Stimulated activated CD4-positive, alpha-beta T cell treated with anti-CD3 and anti-CD28 coated beads, Interleukin-1b, Interleukin-23, amount 100 ng/mL, for 1 hour (primary cell): ENCODE data around the gene ATXN1.
A peak's percentile ranks its signal among the peaks of the same experiment; 100 is the strongest.

Experiments
- DNase-seq, 2 donors: peaks; one replicate each; pipeline ENCODE4 v3.0.0-alpha.2; 2020; ENCODE audit warnings: low read depth in 2 of 2

ATXN1 gene

GRCh38 chr6:16498957-16499356, 262.3 kb downstream of the ATXN1 start:
- DNase-seq, result no peak

- no peak for DNase-seq
These were observed 263.0 kb downstream of the ATXN1 start for GRCh38 chr6:16498237-16498636.

GRCh38 chr6:16496991-16497801, 264.1 kb downstream of the ATXN1 start:
- no peak for DNase-seq

GRCh38 chr6:16496210-16496609, 265.1 kb downstream of the ATXN1 start:
- no peak for DNase-seq

GRCh38 chr6:16494793-16495192, 266.5 kb downstream of the ATXN1 start:
- no peak for DNase-seq

DNA sequence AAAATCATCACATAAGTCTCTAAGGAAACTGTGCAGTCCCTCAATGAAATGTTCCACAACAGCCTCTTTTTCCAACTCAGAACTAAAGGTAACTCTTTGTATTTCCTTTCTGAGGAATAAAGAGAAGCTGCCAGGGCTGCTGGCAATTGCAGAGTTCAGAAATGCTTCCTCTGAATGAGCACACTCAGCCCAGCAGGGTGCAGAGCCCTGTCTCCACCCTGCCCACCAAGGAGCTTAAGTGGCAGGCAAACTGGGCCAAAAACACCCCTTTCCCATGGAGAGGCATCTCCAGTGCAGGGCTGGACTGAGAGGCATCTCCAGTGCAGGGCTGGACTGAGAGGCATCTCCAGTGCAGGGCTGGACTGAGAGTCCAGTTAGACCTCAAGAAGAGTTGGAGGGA, 267.5 kb downstream of the ATXN1 start:
- DNase-seq, result no peak

GRCh38 chr6:16493112-16493511, 268.1 kb downstream of the ATXN1 start:
- no peak for DNase-seq

DNA sequence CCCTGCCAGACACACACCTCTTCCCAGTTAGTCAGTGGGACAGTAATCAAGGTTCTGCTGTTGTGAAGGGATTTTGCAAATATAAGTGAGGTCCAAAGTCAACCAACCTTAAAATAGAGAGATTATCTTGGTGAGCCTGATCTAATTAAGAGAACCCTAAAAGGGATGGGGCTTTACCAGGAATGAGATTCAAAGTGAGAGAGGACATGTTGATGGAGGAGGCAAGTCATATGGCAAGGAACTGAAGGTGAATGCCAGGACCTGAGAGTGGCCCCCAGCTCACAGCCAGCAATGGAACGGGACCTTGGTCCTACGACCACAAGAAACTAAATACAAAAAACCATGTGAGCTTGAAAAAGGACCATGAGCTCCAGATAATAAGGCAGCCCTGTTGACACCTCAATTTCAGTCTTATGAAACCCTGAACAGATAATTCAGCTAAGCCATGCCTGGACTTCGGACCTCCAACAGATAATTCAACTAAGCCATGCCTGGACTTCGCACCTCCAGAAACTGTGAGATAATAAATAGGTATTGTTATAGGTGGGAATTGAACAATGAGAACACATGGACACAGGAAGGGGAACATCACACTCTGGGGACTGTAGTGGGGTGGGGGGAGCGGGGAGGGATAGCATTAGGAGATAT, 269.5 kb downstream of the ATXN1 start:
- DNase-seq, result no peak

DNA sequence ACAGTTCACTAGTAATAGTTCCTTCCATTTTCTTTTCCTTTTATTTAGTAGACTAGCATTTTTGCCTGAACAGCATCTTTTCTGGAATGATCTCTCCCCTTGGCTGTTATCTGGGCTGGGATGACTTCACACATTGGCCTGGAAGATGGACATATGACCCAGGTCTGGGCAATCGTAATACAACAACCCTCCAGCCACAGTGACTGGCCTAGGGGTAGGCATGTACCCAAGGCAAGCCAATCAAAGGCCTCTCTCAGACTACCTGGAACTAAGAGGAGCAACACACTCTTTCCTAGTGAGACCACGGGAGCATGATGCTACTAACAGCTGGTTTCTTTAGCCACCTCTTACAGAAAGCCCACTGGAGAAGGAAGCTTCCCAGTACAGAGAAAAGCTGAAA, 270.6 kb downstream of the ATXN1 start:
- no peak for DNase-seq

DNA sequence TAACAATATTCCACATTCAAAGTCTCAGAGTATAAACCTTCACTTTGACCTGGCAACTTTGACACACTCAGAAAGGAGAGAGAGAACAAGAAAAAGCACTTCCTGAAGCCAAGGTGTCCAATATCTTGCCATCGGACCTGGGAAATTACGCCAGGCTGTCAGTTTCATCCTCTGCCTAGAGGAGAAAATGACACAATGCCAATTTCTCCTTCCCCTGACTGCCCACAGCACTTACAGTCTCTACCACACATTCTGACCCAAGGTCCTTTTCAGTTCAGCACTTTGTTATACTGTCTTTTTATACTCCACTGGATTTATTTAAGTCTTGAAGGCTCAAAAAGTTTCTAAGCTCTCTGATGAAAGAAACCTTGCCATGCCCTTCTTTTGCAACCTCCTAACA, 272.4 kb downstream of the ATXN1 start:
- DNase-seq, result no peak

GRCh38 chr6:16487996-16488674, 273.1 kb downstream of the ATXN1 start:
- DNase-seq, result no peak

- DNase-seq, result no peak
These were observed 274.6 kb downstream of the ATXN1 start for GRCh38 chr6:16486661-16487060.

GRCh38 chr6:16483315-16483875, 277.9 kb downstream of the ATXN1 start:
- no peak for DNase-seq

DNA sequence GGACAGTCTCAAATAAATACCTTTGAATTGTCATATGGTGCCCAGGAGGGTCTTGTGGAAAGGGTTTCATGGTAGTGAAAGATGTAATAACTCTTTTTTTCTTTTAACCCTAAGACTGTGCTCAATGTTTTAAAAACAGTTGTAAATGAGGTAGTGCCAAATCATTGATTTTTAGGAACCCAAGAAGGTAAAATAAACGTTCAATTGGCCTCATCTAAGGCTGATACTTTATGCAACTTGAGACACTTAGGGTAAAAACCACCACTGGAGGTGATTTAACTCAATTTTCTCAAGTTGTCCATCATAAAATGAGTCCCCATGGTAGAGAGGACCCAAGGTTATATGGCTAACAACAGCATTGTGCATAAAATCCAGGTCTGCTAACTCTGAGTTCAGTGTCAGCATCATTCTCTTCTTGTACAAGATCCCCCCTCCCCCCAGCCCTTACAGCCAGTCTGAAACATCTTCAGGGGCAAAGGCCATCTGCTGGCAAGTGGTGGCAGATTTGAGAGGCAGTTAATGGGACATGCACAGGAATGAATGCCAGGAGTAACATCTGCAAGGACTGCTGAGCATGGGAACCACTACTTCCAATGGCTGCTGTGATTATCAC, 278.5 kb downstream of the ATXN1 start:
- DNase-seq, result no peak

DNA sequence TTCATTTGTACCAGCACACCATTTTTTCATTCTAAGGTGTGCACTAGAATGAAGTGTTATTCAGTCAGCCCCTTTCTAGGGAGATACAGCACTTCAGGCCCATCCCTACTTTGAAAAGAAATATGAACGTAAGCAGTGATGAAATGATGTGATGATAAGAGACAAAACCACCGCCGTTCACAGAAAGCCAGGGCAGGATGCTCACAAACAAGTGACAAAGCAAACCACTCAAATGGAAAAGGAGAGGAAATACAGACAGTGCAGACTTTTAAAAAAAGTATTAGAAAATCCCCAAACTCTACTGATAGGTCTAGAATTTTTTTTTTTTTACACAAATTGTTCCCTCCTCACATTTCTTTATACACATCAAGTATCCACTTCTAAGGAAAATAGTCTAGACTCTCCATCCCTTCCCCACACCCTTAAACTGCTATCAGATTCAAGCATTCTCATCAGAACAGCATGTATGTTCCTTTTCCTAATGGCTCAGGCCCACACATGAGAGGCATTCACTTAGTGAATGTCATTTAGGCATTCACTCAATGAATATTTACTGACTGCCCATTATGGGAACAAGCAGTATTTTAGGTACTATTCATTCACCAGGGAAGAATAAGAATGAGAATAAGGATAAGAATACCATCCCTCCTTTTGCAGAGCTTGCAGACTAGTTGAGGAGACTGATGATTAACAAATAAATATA, 279.4 kb downstream of the ATXN1 start:
- peak in 1 of 2 donors; percentile 22 for DNase-seq

- DNase-seq, result no peak
These were observed 280.3 kb downstream of the ATXN1 start for GRCh38 chr6:16480763-16481560.

GRCh38 chr6:16477367-16478149, 283.7 kb downstream of the ATXN1 start:
- DNase-seq, result no peak

DNA sequence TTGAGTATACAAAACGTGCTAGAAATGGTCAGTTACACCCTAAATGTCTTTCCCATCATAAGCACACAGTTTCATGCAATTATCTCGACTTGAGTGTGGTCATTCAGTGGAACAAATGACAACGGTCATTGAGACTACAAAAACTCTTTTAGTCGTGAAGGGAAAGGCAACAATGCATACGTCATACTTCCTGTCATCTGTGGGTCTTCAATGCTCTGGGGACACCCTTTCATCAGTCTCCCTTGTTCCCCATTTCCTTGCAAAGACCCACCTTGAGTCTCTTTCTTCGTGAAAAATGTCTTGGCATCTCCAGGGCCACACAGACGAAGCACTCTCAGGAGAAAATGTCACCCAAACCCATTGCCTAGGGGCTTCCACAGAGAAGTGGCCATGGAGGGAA, 284.4 kb downstream of the ATXN1 start:
- no peak for DNase-seq

DNA sequence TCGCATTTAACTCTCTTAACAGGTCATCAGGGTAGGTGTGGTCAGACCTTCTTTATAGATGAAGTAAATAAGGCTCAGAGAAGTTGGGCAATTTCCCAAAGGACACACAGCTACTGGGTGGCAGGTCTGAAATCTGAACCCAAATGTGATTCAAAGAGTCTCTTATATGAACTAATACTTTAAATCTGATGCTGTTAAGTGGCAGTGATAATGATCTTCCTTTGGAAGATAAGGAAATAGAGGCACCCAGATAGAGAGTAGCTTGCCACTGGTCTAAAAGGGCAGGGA, 285.8 kb downstream of the ATXN1 start:
- no peak for DNase-seq
